Lung (tissue), 12 donors: ENCODE data around the gene PRMT7. TPM values are rescaled to one million over a fixed set of nuclear protein-coding genes. Genes with fewer than 3 reads are reported as not detected.

Experiments used
- ATAC-seq: fragments of 200-7000 bp; cut with Tn5 transposase; one replicate; pipeline ENCODE4 v1.9.1; 2020; ENCODE audit warnings: moderate number of reproducible peaks; ENCODE audit not compliant: insufficient read depth, low FRiP score
- DNase-seq, 3 donors: peaks; one replicate each; pipeline ENCODE4 v3.0.0-alpha.2; 2013 to 2017
- H3K27ac ChIP-seq, 2 donors: one replicate each; pipeline ENCODE4 v1.5.1; 2013; ENCODE audit warnings: mild to moderate bottlenecking in 2 of 2, moderate library complexity in 2 of 2, control low read depth in 1 of 2, inconsistent platforms in 1 of 2, low read depth in 1 of 2, low read length in 1 of 2
- H3K27me3 ChIP-seq, 3 donors: one replicate each; pipeline ENCODE4 v1.5.1; 2013; ENCODE audit warnings: low read length in 2 of 3; ENCODE audit not compliant: control insufficient read depth in 3 of 3, insufficient read depth in 3 of 3
- H3K36me3 ChIP-seq, 4 donors: one replicate each; pipeline ENCODE4 v1.5.1; 2013; ENCODE audit warnings: low read length in 4 of 4, mild to moderate bottlenecking in 1 of 4, moderate library complexity in 1 of 4; ENCODE audit not compliant: control insufficient read depth in 4 of 4, insufficient read depth in 4 of 4
- H3K4me1 ChIP-seq, 5 donors: one replicate each; pipeline ENCODE4 v1.5.1; 2013; ENCODE audit warnings: low read length in 5 of 5, mild to moderate bottlenecking in 2 of 5, moderate library complexity in 1 of 5; ENCODE audit not compliant: control insufficient read depth in 5 of 5, insufficient read depth in 5 of 5
- H3K4me3 ChIP-seq: one replicate; pipeline ENCODE4 v1.5.1; 2013; ENCODE audit warnings: mild to moderate bottlenecking, control low read depth, moderate library complexity
- H3K9ac ChIP-seq, 2 donors: one replicate each; pipeline ENCODE4 v1.5.1; 2013; ENCODE audit warnings: low read length in 2 of 2, control low read depth in 1 of 2; ENCODE audit not compliant: insufficient read depth in 1 of 2
- H3K9me3 ChIP-seq, 4 donors: one replicate each; pipeline ENCODE4 v1.5.1; 2013; ENCODE audit warnings: low read length in 3 of 4, mild to moderate bottlenecking in 1 of 4, moderate library complexity in 1 of 4; ENCODE audit not compliant: control insufficient read depth in 4 of 4, insufficient read depth in 3 of 4
- CTCF ChIP-seq: IDR thresholded peaks from 2 replicates; pipeline ENCODE4 v1.5.1; 2012; ENCODE audit warnings: mild to moderate bottlenecking; ENCODE audit errors: control extremely low read depth, extremely low read depth
- WGBS, 2 donors: extraction: QIAGEN DNeasy Blood & Tissue Kit; methylation state at CpG; one replicate each; pipeline ENCODE4 v1.1.7; 2013; 5-methylcytosine and 5-hydroxymethylcytosine counted together
- polyA plus RNA-seq, 2 donors: library from polyadenylated mRNA; stranded (reverse); fragments of 200-250 nt; gene quantifications; one replicate each; pipeline ENCODE4 v1.2.1, GENCODE V29; 2013
- total RNA-seq, 2 donors: library from RNA; depleted of rRNA in 1 of 2; stranded (reverse); fragments of >200 nt in 1 of 2; gene quantifications; one replicate each; pipeline ENCODE4 v1.2.1, GENCODE V29; 2014 to 2021
- donor health status: control.
- donor health status: control.
- donor health status: Bipolar disorder and iron deficiency.
- donor health status: healthy.
- donor health status: DM: yes; HTN: yes; CAD: no.

PRMT7 gene
- total and polyA plus RNA-seq, 4 donors: 20.3 to 55.5 (median 38.4) TPM

GRCh38 chr16:68375801-68376536 lies 65.2 kb downstream of the PRMT7 start:
- DNase-seq (no peak), ATAC-seq (no peak)
- no peak overlapping the region for H3K27ac ChIP-seq
- H3K9ac ChIP-seq: no peak overlapping the region
- H3K4me3 ChIP-seq: no peak overlapping the region
- no peaks in the 10 kb centered on the region for H3K27me3 ChIP-seq
- no peaks in the 10 kb centered on the region for H3K9me3 ChIP-seq
- WGBS, 2 donors: 96 to 97% methylated on average over 11 of the region's 11 CpGs
- peaks cover 0 to 4% (median 0%) of the 10 kb centered on the region in 5 donors for H3K4me1 ChIP-seq
- no peak for TF ChIP-seq CTCF
- H3K36me3 ChIP-seq: no peaks in the 10 kb centered on the region

- no peak overlapping the region for H3K9ac ChIP-seq
- H3K4me3 ChIP-seq: no peak overlapping the region
- WGBS, 2 donors: 92 to 94% methylated on average over 6 of the region's 6 CpGs
- DNase-seq: no peak
- H3K36me3 ChIP-seq: no peaks in the 10 kb centered on the region
- no peak overlapping the region for H3K27ac ChIP-seq
- H3K27me3 ChIP-seq: no peaks in the 10 kb centered on the region
- no peak for ATAC-seq
- H3K9me3 ChIP-seq: no peaks in the 10 kb centered on the region
- TF ChIP-seq CTCF: no peak
- H3K4me1 ChIP-seq: peaks cover 0 to 4% (median 0%) of the 10 kb centered on the region in 5 donors
These were observed 65.8 kb downstream of the PRMT7 start for GRCh38 chr16:68376590-68376989.

GRCh38 chr16:68377221-68377620 lies 66.4 kb downstream of the PRMT7 start:
- TF ChIP-seq CTCF: no peak
- H3K27me3 ChIP-seq: no peaks in the 10 kb centered on the region
- WGBS, 2 donors: 97 to 100% methylated on average over 7 of the region's 7 CpGs
- no peak overlapping the region for H3K27ac ChIP-seq
- H3K4me3 ChIP-seq: no peak overlapping the region
- no peak overlapping the region for H3K9ac ChIP-seq
- H3K36me3 ChIP-seq: no peaks in the 10 kb centered on the region
- H3K9me3 ChIP-seq: no peaks in the 10 kb centered on the region
- DNase-seq (no peak), ATAC-seq (no peak)
- peaks cover 0 to 4% (median 0%) of the 10 kb centered on the region in 5 donors for H3K4me1 ChIP-seq
